ENCODE results near the gene PFDN5. TPM values are rescaled to one million over a fixed set of nuclear protein-coding genes. Genes with fewer than 3 reads are reported as not detected.
A peak's percentile ranks its signal among the peaks of the same experiment; 100 is the strongest.

Gene PFDN5
- total RNA-seq, 2 donors from 2014 or later = 305 to 445 TPM

- no peak for TF ChIP-seq CTCF (IDR thresholded peaks at IDR 0.05)
- Histone ChIP-seq H3K27ac (no peak overlapping the region), H3K36me3 (peaks cover 54% of the 10 kb centered on the region), H3K4me1 (ENCODE audit: control insufficient read depth in 1 of 2, low read depth in 2 of 2) (peaks cover 0 to 14% of the 10 kb centered on the region in 2 donors), H3K27me3 (replicated peaks; ENCODE audit: insufficient read depth) (no peaks in the 10 kb centered on the region), H3K9me3 (no peaks in the 10 kb centered on the region), H3K4me3 (no peak overlapping the region)
- no peak for DNase-seq (ENCODE audit: low spot score)
- no peak for ATAC-seq (ENCODE audit: insufficient number of reproducible peaks, low FRiP score, low read depth)
Observed at GRCh38 chr12:53306826-53307225, 11.5 kb downstream of the PFDN5 start.

GRCh38 chr12:53308276-53308675, 12.9 kb downstream of the PFDN5 start:
- ATAC-seq (ENCODE audit: insufficient number of reproducible peaks, low FRiP score, low read depth) (no peak), DNase-seq (ENCODE audit: low spot score) (no peak)
- peaks cover 0 to 1% of the 10 kb centered on the region in 2 donors for H3K4me1 ChIP-seq (ENCODE audit: control insufficient read depth in 1 of 2, low read depth in 2 of 2)
- H3K36me3 ChIP-seq = peaks cover 58% of the 10 kb centered on the region
- H3K27me3 ChIP-seq (replicated peaks; ENCODE audit: insufficient read depth) = no peaks in the 10 kb centered on the region
- no peak overlapping the region for H3K4me3 ChIP-seq
- H3K9me3 ChIP-seq = no peaks in the 10 kb centered on the region
- no peak overlapping the region for H3K27ac ChIP-seq
- no peak for TF ChIP-seq CTCF (IDR thresholded peaks at IDR 0.05)

GRCh38 chr12:53313996-53314395, 18.7 kb downstream of the PFDN5 start:
- ATAC-seq (ENCODE audit: insufficient number of reproducible peaks, low FRiP score, low read depth) (no peak), DNase-seq (ENCODE audit: low spot score) (no peak)
- no peak overlapping the region for H3K4me3 ChIP-seq
- no peaks in the 10 kb centered on the region for H3K4me1 ChIP-seq (ENCODE audit: control insufficient read depth in 1 of 2, low read depth in 2 of 2)
- no peaks in the 10 kb centered on the region for H3K27me3 ChIP-seq (replicated peaks; ENCODE audit: insufficient read depth)
- no peaks in the 10 kb centered on the region for H3K9me3 ChIP-seq
- peaks cover 42% of the 10 kb centered on the region for H3K36me3 ChIP-seq
- no peak for TF ChIP-seq CTCF (IDR thresholded peaks at IDR 0.05)
- H3K27ac ChIP-seq = no peak overlapping the region

GRCh38 chr12:53320352-53321195, 25.2 kb downstream of the PFDN5 start:
- Histone ChIP-seq H3K9me3 (no peaks in the 10 kb centered on the region), H3K4me1 (ENCODE audit: control insufficient read depth in 1 of 2, low read depth in 2 of 2) (peaks cover 22 to 31% of the 10 kb centered on the region in 2 donors), H3K4me3 (peak overlapping the region; percentile 82), H3K36me3 (peaks cover 7% of the 10 kb centered on the region), H3K27me3 (replicated peaks; ENCODE audit: insufficient read depth) (no peaks in the 10 kb centered on the region), H3K27ac (peak overlapping the region; percentile 77 to 87)
- DNase-seq (ENCODE audit: low spot score) (no peak), ATAC-seq (ENCODE audit: insufficient number of reproducible peaks, low FRiP score, low read depth) (no peak)
- TF ChIP-seq CTCF (IDR thresholded peaks at IDR 0.05) = no peak

- ATAC-seq (ENCODE audit: insufficient number of reproducible peaks, low FRiP score, low read depth) (no peak), DNase-seq (ENCODE audit: low spot score) (no peak)
- no peaks in the 10 kb centered on the region for H3K36me3 ChIP-seq
- TF ChIP-seq CTCF (IDR thresholded peaks at IDR 0.05) = no peak
- H3K27me3 ChIP-seq (replicated peaks; ENCODE audit: insufficient read depth) = no peaks in the 10 kb centered on the region
- H3K27ac ChIP-seq = peak overlapping the region; percentile 84 to 94
- no peaks in the 10 kb centered on the region for H3K9me3 ChIP-seq
- H3K4me1 ChIP-seq (ENCODE audit: control insufficient read depth in 1 of 2, low read depth in 2 of 2) = peaks cover 23 to 36% of the 10 kb centered on the region in 2 donors
- H3K4me3 ChIP-seq = peak overlapping the region; percentile 94
Observed at GRCh38 chr12:53324113-53324778, 28.9 kb downstream of the PFDN5 start.

Data from thoracic aorta (tissue), 2 donors.